HCEC 1CT (cell line): ENCODE data around the gene CLCN1.

Experiments
- DNase-seq: peaks from one replicate; pipeline ENCODE4 v3.0.0-alpha.2; 2017

Gene CLCN1

DNA sequence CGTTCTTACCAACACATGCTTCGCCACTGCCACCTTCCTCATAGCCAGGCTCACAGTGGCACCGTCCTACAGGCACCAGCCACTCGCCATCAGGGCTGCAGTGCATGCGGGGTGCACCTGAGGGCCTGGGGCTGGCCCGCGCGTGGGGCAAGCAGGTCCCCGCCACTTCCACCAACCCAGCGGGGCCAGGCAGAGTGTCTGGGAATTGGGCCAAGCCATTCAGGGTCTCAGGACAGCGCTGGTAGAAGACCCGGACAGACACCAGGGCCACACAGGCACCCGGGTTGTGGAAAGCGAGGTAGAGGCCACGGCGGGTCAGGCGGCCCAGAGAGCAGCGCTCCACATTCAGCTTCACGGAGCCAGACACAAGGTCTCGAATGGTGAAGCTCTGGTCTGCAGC is 83.7 kb downstream of the CLCN1 start:
- DNase-seq, result no peak

DNA sequence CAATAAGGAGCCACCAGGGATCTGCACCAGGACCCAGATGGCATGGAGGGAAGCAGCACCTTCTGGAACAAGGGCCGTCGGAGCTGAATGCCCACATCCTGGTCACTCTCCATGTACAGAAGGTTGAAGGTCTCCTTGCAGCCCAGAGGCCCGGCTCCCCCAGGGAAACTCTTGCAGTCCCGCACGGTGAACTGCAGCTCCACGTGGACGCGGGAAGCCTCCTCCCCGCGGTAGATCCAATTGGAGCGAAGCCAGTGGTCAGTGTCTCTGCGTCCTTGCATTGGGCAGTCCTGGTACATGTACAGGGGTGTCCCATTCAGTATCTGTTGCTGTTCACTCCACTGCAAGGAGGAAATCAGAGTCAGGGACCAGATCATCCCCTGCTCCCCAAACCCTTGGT is 85.4 kb downstream of the CLCN1 start:
- no peak for DNase-seq
